Measurements from ENCODE around the gene CCDC186. TPM values are rescaled to one million over a fixed set of nuclear protein-coding genes. Genes with fewer than 3 reads are reported as not detected.

The CCDC186 gene
- polyA plus RNA-seq (2013, experiment 1 of 2): 17.8 TPM
- polyA plus RNA-seq (2013, experiment 2 of 2): 17.9 TPM

GRCh38 chr10:114173921-114174694 is at the start of gene CCDC186:
TSS of gene CCDC186 (minus strand) at chr10:114174203. CDS start at chr10:114163268, 10,935 bp downstream.
- H2BK5ac ChIP-seq (ENCODE audit: low read depth, low read length, poor library complexity, severe bottlenecking): peak within 1 kb of the TSS; percentile 79
- peak within 1 kb of the TSS; percentile 97 for H3K9ac ChIP-seq (ENCODE audit: low read length)
- H2BK120ac ChIP-seq (ENCODE audit: low read depth, low read length): peak within 1 kb of the TSS; percentile 65
- peak within 1 kb of the TSS; percentile 77 for H3K4me2 ChIP-seq (ENCODE audit: low read length, poor library complexity, severe bottlenecking)
- H3K27me3 ChIP-seq (ENCODE audit: control insufficient read depth in 1 of 2, insufficient read depth in 1 of 2, low read length in 2 of 2): no peaks in the 10 kb centered on the region
- peak within 1 kb of the TSS; percentile 99 to 100 for H3K4ac ChIP-seq (ENCODE audit: low read depth in 1 of 2, low read length in 2 of 2)
- peak within 1 kb of the TSS; percentile 72 to 87 for H2BK12ac ChIP-seq (ENCODE audit: low read length in 2 of 2)
- H3K4me3 ChIP-seq (ENCODE audit: insufficient read depth in 1 of 2, low read depth in 1 of 2, low read length in 2 of 2): peak within 1 kb of the TSS; percentile 96 to 100
- H4K91ac ChIP-seq (ENCODE audit: low read length): peak within 1 kb of the TSS; percentile 100
- H3K23ac ChIP-seq (ENCODE audit: low read length in 2 of 2): peak within 1 kb of the TSS; percentile 98 to 100
- peak within 1 kb of the TSS; percentile 97 for H4K8ac ChIP-seq (ENCODE audit: low read length)
- DNase-seq: peak; percentile 93
- H3K14ac ChIP-seq (ENCODE audit: low read length in 2 of 2): peak within 1 kb of the TSS in 1 of 2 experiments; percentile 100
- peaks cover 2% of the 10 kb centered on the region for H3K79me1 ChIP-seq (replicated peaks; ENCODE audit: low read length, poor library complexity, severe bottlenecking)
- H3K18ac ChIP-seq (ENCODE audit: low read depth in 1 of 2, low read length in 2 of 2): peak within 1 kb of the TSS; percentile 92 to 100
- peaks cover 3% of the 10 kb centered on the region for H3K4me1 ChIP-seq (ENCODE audit: control insufficient read depth, insufficient read depth, low read depth, low read length)
- H3K9me3 ChIP-seq (ENCODE audit: control insufficient read depth, low read length): no peaks in the 10 kb centered on the region
- peak within 1 kb of the TSS; percentile 84 for H3K27ac ChIP-seq (ENCODE audit: low read length, poor library complexity, severe bottlenecking)
- peak within 1 kb of the TSS; percentile 38 for H2AK5ac ChIP-seq (ENCODE audit: low read length, severe bottlenecking)
- H2AFZ ChIP-seq (ENCODE audit: low read depth, low read length): peak within 1 kb of the TSS; percentile 99
- H3K36me3 ChIP-seq (ENCODE audit: control insufficient read depth in 1 of 2, insufficient read depth in 2 of 2, low read depth in 1 of 2, low read length in 2 of 2): no peaks in the 10 kb centered on the region
- H2BK15ac ChIP-seq (ENCODE audit: low read depth, poor library complexity, severe bottlenecking): peak within 1 kb of the TSS; percentile 100
- under 1% methylated on average over 49 of the region's 49 CpGs for WGBS

- Histone ChIP-seq H4K91ac (ENCODE audit: low read length) (no peak overlapping the region), H4K8ac (ENCODE audit: low read length) (no peak overlapping the region), H3K79me1 (replicated peaks; ENCODE audit: low read length, poor library complexity, severe bottlenecking) (no peaks in the 10 kb centered on the region), H3K27me3 (ENCODE audit: control insufficient read depth in 1 of 2, insufficient read depth in 1 of 2, low read length in 2 of 2) (peaks cover 22 to 27% of the 10 kb centered on the region in 2 experiments), H3K14ac (ENCODE audit: low read length in 2 of 2) (no peak overlapping the region), H2BK15ac (ENCODE audit: low read depth, poor library complexity, severe bottlenecking) (no peak overlapping the region), H2BK5ac (ENCODE audit: low read depth, low read length, poor library complexity, severe bottlenecking) (no peak overlapping the region), H2BK12ac (ENCODE audit: low read length in 2 of 2) (no peak overlapping the region), H3K36me3 (ENCODE audit: control insufficient read depth in 1 of 2, insufficient read depth in 2 of 2, low read depth in 1 of 2, low read length in 2 of 2) (no peaks in the 10 kb centered on the region), H3K9me3 (ENCODE audit: control insufficient read depth, low read length) (no peaks in the 10 kb centered on the region), H3K27ac (ENCODE audit: low read length, poor library complexity, severe bottlenecking) (no peak overlapping the region), H3K4me2 (ENCODE audit: low read length, poor library complexity, severe bottlenecking) (no peak overlapping the region), H3K9ac (ENCODE audit: low read length) (no peak overlapping the region), H2BK120ac (ENCODE audit: low read depth, low read length) (no peak overlapping the region), H3K4me3 (ENCODE audit: insufficient read depth in 1 of 2, low read depth in 1 of 2, low read length in 2 of 2) (no peak overlapping the region), H3K4ac (ENCODE audit: low read depth in 1 of 2, low read length in 2 of 2) (no peak overlapping the region), H3K23ac (ENCODE audit: low read length in 2 of 2) (no peak overlapping the region), H3K4me1 (ENCODE audit: control insufficient read depth, insufficient read depth, low read depth, low read length) (no peaks in the 10 kb centered on the region), H2AFZ (ENCODE audit: low read depth, low read length) (no peak overlapping the region), H2AK5ac (ENCODE audit: low read length, severe bottlenecking) (no peak overlapping the region), H3K18ac (ENCODE audit: low read depth in 1 of 2, low read length in 2 of 2) (no peak overlapping the region)
- 75% methylated on average over 4 of the region's 4 CpGs for WGBS
- no peak for DNase-seq
These were observed 49.1 kb upstream of the CCDC186 start for GRCh38 chr10:114223066-114223465.

GRCh38 chr10:114221235-114221634 is 47.2 kb upstream of the CCDC186 start:
- no peak overlapping the region for H2AK5ac ChIP-seq (ENCODE audit: low read length, severe bottlenecking)
- H3K27me3 ChIP-seq (ENCODE audit: control insufficient read depth in 1 of 2, insufficient read depth in 1 of 2, low read length in 2 of 2): peaks cover 14 to 22% of the 10 kb centered on the region in 2 experiments
- H3K9me3 ChIP-seq (ENCODE audit: control insufficient read depth, low read length): no peaks in the 10 kb centered on the region
- no peak overlapping the region for H2BK5ac ChIP-seq (ENCODE audit: low read depth, low read length, poor library complexity, severe bottlenecking)
- H3K36me3 ChIP-seq (ENCODE audit: control insufficient read depth in 1 of 2, insufficient read depth in 2 of 2, low read depth in 1 of 2, low read length in 2 of 2): no peaks in the 10 kb centered on the region
- no peak overlapping the region for H3K27ac ChIP-seq (ENCODE audit: low read length, poor library complexity, severe bottlenecking)
- 70% methylated on average over 3 of the region's 4 CpGs for WGBS
- H3K14ac ChIP-seq (ENCODE audit: low read length in 2 of 2): no peak overlapping the region
- no peak overlapping the region for H2BK12ac ChIP-seq (ENCODE audit: low read length in 2 of 2)
- no peaks in the 10 kb centered on the region for H3K4me1 ChIP-seq (ENCODE audit: control insufficient read depth, insufficient read depth, low read depth, low read length)
- H3K4me2 ChIP-seq (ENCODE audit: low read length, poor library complexity, severe bottlenecking): no peak overlapping the region
- H3K4ac ChIP-seq (ENCODE audit: low read depth in 1 of 2, low read length in 2 of 2): no peak overlapping the region
- DNase-seq: no peak
- no peak overlapping the region for H4K91ac ChIP-seq (ENCODE audit: low read length)
- H2AFZ ChIP-seq (ENCODE audit: low read depth, low read length): no peak overlapping the region
- H2BK15ac ChIP-seq (ENCODE audit: low read depth, poor library complexity, severe bottlenecking): no peak overlapping the region
- H2BK120ac ChIP-seq (ENCODE audit: low read depth, low read length): no peak overlapping the region
- no peak overlapping the region for H3K9ac ChIP-seq (ENCODE audit: low read length)
- H3K4me3 ChIP-seq (ENCODE audit: insufficient read depth in 1 of 2, low read depth in 1 of 2, low read length in 2 of 2): no peak overlapping the region
- H4K8ac ChIP-seq (ENCODE audit: low read length): no peak overlapping the region
- H3K23ac ChIP-seq (ENCODE audit: low read length in 2 of 2): no peak overlapping the region
- H3K18ac ChIP-seq (ENCODE audit: low read depth in 1 of 2, low read length in 2 of 2): no peak overlapping the region
- no peaks in the 10 kb centered on the region for H3K79me1 ChIP-seq (replicated peaks; ENCODE audit: low read length, poor library complexity, severe bottlenecking)

DNA sequence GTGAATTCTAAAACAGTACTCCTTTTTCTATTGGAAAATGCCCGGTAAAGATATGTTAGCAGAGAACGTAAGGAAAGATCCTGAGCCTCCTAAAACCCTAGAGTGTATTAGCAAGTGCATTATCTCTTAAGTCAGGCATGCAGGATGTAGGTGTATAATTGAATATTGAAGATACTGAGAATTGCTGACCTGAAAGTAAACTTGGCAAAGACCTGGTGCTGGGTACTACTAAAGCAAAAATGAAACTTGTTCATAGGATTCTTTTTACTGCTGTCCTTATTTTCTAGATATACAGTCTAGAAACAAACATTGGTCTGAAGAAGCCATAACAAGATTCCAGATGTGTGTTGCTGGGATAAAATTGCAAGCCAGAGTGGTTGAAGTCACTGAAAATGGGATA is 46.3 kb upstream of the CCDC186 start:
- H3K27ac ChIP-seq (ENCODE audit: low read length, poor library complexity, severe bottlenecking): no peak overlapping the region
- H4K8ac ChIP-seq (ENCODE audit: low read length): no peak overlapping the region
- no peak for DNase-seq
- H2AFZ ChIP-seq (ENCODE audit: low read depth, low read length): no peak overlapping the region
- no peak overlapping the region for H2AK5ac ChIP-seq (ENCODE audit: low read length, severe bottlenecking)
- H2BK15ac ChIP-seq (ENCODE audit: low read depth, poor library complexity, severe bottlenecking): no peak overlapping the region
- no peaks in the 10 kb centered on the region for H3K36me3 ChIP-seq (ENCODE audit: control insufficient read depth in 1 of 2, insufficient read depth in 2 of 2, low read depth in 1 of 2, low read length in 2 of 2)
- H3K9me3 ChIP-seq (ENCODE audit: control insufficient read depth, low read length): no peaks in the 10 kb centered on the region
- H3K4ac ChIP-seq (ENCODE audit: low read depth in 1 of 2, low read length in 2 of 2): no peak overlapping the region
- peaks cover 13 to 18% of the 10 kb centered on the region in 2 experiments for H3K27me3 ChIP-seq (ENCODE audit: control insufficient read depth in 1 of 2, insufficient read depth in 1 of 2, low read length in 2 of 2)
- WGBS: 93% methylated on average over 2 of the region's 2 CpGs
- no peak overlapping the region for H3K14ac ChIP-seq (ENCODE audit: low read length in 2 of 2)
- no peak overlapping the region for H2BK12ac ChIP-seq (ENCODE audit: low read length in 2 of 2)
- no peak overlapping the region for H3K4me3 ChIP-seq (ENCODE audit: insufficient read depth in 1 of 2, low read depth in 1 of 2, low read length in 2 of 2)
- no peak overlapping the region for H3K18ac ChIP-seq (ENCODE audit: low read depth in 1 of 2, low read length in 2 of 2)
- H3K4me2 ChIP-seq (ENCODE audit: low read length, poor library complexity, severe bottlenecking): no peak overlapping the region
- H3K9ac ChIP-seq (ENCODE audit: low read length): no peak overlapping the region
- no peaks in the 10 kb centered on the region for H3K4me1 ChIP-seq (ENCODE audit: control insufficient read depth, insufficient read depth, low read depth, low read length)
- no peak overlapping the region for H3K23ac ChIP-seq (ENCODE audit: low read length in 2 of 2)
- H2BK120ac ChIP-seq (ENCODE audit: low read depth, low read length): no peak overlapping the region
- no peak overlapping the region for H2BK5ac ChIP-seq (ENCODE audit: low read depth, low read length, poor library complexity, severe bottlenecking)
- no peak overlapping the region for H4K91ac ChIP-seq (ENCODE audit: low read length)
- H3K79me1 ChIP-seq (replicated peaks; ENCODE audit: low read length, poor library complexity, severe bottlenecking): no peaks in the 10 kb centered on the region
